ENCODE results near the gene KRT33A.
"Not testable (repeated sequence)": the region's sequence is repeated elsewhere in the genome, so short reads cannot be mapped to it uniquely, and the experiment has no call there.

The KRT33A gene

GRCh38 chr17:41347869-41348760, 2.5 kb downstream of the KRT33A start:
- H3K79me2 ChIP-seq (ENCODE audit: insufficient read depth, low read length), result no peaks in the 10 kb centered on the region
- no peak overlapping the region for H3K27ac ChIP-seq (ENCODE audit: low read depth, low read length)
- no peaks in the 10 kb centered on the region for H3K36me3 ChIP-seq (ENCODE audit: low read length)
- no peak overlapping the region for H3K4me3 ChIP-seq (ENCODE audit: insufficient read depth, low read length, poor library complexity, severe bottlenecking)
- no peak overlapping the region for H3K4me2 ChIP-seq (ENCODE audit: low read depth, low read length, poor library complexity, severe bottlenecking)
- no peak overlapping the region for H2AFZ ChIP-seq (ENCODE audit: low read depth, low read length, severe bottlenecking)
- no peaks in the 10 kb centered on the region for H3K9me3 ChIP-seq (ENCODE audit: insufficient read depth, low read length)
- no peaks in the 10 kb centered on the region for H3K27me3 ChIP-seq (ENCODE audit: low read length)
- no peaks in the 10 kb centered on the region for H3K9me2 ChIP-seq (replicated peaks; ENCODE audit: insufficient read depth, low read length)
- H3F3A ChIP-seq (ENCODE audit: insufficient read depth), result no peaks in the 10 kb centered on the region
- TF ChIP-seq EZH2phosphoT487 (conservative IDR thresholded peaks at IDR 0.05; ENCODE audit: low read length) (no peak), CTCF (IDR thresholded peaks at IDR 0.05; ENCODE audit: insufficient read depth, low read length, poor library complexity, severe bottlenecking) (no peak)
- H3K9ac ChIP-seq (ENCODE audit: low read length), result no peak overlapping the region
- no peaks in the 10 kb centered on the region for H4K20me1 ChIP-seq (ENCODE audit: low read depth, low read length)

- not testable (repeated sequence) for H3K79me2 ChIP-seq (ENCODE audit: insufficient read depth, low read length); H3K9ac ChIP-seq (ENCODE audit: low read length); H3K9me3 ChIP-seq (ENCODE audit: insufficient read depth, low read length); H3K4me3 ChIP-seq (ENCODE audit: insufficient read depth, low read length, poor library complexity, severe bottlenecking); H3K27me3 ChIP-seq (ENCODE audit: low read length); H3K36me3 ChIP-seq (ENCODE audit: low read length); H3K4me2 ChIP-seq (ENCODE audit: low read depth, low read length, poor library complexity, severe bottlenecking); H4K20me1 ChIP-seq (ENCODE audit: low read depth, low read length); H3K9me2 ChIP-seq (replicated peaks; ENCODE audit: insufficient read depth, low read length); H3F3A ChIP-seq (ENCODE audit: insufficient read depth); H3K27ac ChIP-seq (ENCODE audit: low read depth, low read length); H2AFZ ChIP-seq (ENCODE audit: low read depth, low read length, severe bottlenecking)
Measured at GRCh38 chr17:41346421-41346820, 4.2 kb downstream of the KRT33A start.

GRCh38 chr17:41345992-41346391, 4.6 kb downstream of the KRT33A start:
- H3K9me3 ChIP-seq (ENCODE audit: insufficient read depth, low read length), result no peaks in the 10 kb centered on the region
- H3F3A ChIP-seq (ENCODE audit: insufficient read depth), result no peaks in the 10 kb centered on the region
- H2AFZ ChIP-seq (ENCODE audit: low read depth, low read length, severe bottlenecking), result no peak overlapping the region
- no peaks in the 10 kb centered on the region for H4K20me1 ChIP-seq (ENCODE audit: low read depth, low read length)
- no peaks in the 10 kb centered on the region for H3K79me2 ChIP-seq (ENCODE audit: insufficient read depth, low read length)
- H3K9me2 ChIP-seq (replicated peaks; ENCODE audit: insufficient read depth, low read length), result no peaks in the 10 kb centered on the region
- no peak overlapping the region for H3K4me3 ChIP-seq (ENCODE audit: insufficient read depth, low read length, poor library complexity, severe bottlenecking)
- TF ChIP-seq EZH2phosphoT487 (conservative IDR thresholded peaks at IDR 0.05; ENCODE audit: low read length) (no peak), CTCF (IDR thresholded peaks at IDR 0.05; ENCODE audit: insufficient read depth, low read length, poor library complexity, severe bottlenecking) (no peak)
- H3K9ac ChIP-seq (ENCODE audit: low read length), result no peak overlapping the region
- H3K27me3 ChIP-seq (ENCODE audit: low read length), result no peaks in the 10 kb centered on the region
- H3K27ac ChIP-seq (ENCODE audit: low read depth, low read length), result no peak overlapping the region
- H3K36me3 ChIP-seq (ENCODE audit: low read length), result no peaks in the 10 kb centered on the region
- H3K4me2 ChIP-seq (ENCODE audit: low read depth, low read length, poor library complexity, severe bottlenecking), result no peak overlapping the region

- Histone ChIP-seq H3K9me2 (replicated peaks; ENCODE audit: insufficient read depth, low read length) (no peaks in the 10 kb centered on the region), H3K9me3 (ENCODE audit: insufficient read depth, low read length) (no peaks in the 10 kb centered on the region), H3K4me2 (ENCODE audit: low read depth, low read length, poor library complexity, severe bottlenecking) (no peak overlapping the region), H3K27me3 (ENCODE audit: low read length) (no peaks in the 10 kb centered on the region), H3K4me3 (ENCODE audit: insufficient read depth, low read length, poor library complexity, severe bottlenecking) (no peak overlapping the region), H3K27ac (ENCODE audit: low read depth, low read length) (no peak overlapping the region), H3K79me2 (ENCODE audit: insufficient read depth, low read length) (no peaks in the 10 kb centered on the region), H3K9ac (ENCODE audit: low read length) (no peak overlapping the region), H4K20me1 (ENCODE audit: low read depth, low read length) (no peaks in the 10 kb centered on the region), H2AFZ (ENCODE audit: low read depth, low read length, severe bottlenecking) (no peak overlapping the region), H3F3A (ENCODE audit: insufficient read depth) (no peaks in the 10 kb centered on the region), H3K36me3 (ENCODE audit: low read length) (no peaks in the 10 kb centered on the region)
- TF ChIP-seq EZH2phosphoT487 (conservative IDR thresholded peaks at IDR 0.05; ENCODE audit: low read length), result no peak
- no peak for TF ChIP-seq CTCF (IDR thresholded peaks at IDR 0.05; ENCODE audit: insufficient read depth, low read length, poor library complexity, severe bottlenecking)
Measured at GRCh38 chr17:41343029-41343428, 7.6 kb downstream of the KRT33A start.
